Astrocyte of the hippocampus (primary cell): ENCODE data around the gene NDUFA13.
A peak's percentile ranks its signal among the peaks of the same experiment; 100 is the strongest.

Source experiments
- DNase-seq: peaks from one replicate; pipeline ENCODE4 v3.0.0; 2011; ENCODE audit warnings: low read depth, low spot score

The NDUFA13 gene

GRCh38 chr19:19507354-19507753 is 8.7 kb upstream of the NDUFA13 start:
- DNase-seq, result no peak

- DNase-seq, result no peak
Measured at GRCh38 chr19:19508217-19508616, 7.8 kb upstream of the NDUFA13 start.

- no peak for DNase-seq
Measured at GRCh38 chr19:19510432-19510831, 5.6 kb upstream of the NDUFA13 start.

- DNase-seq, result no peak
Measured at GRCh38 chr19:19513682-19514081, 2.3 kb upstream of the NDUFA13 start.

- DNase-seq, result peak; percentile 46
Measured at GRCh38 chr19:19514215-19514657, 1.8 kb upstream of the NDUFA13 start.

- no peak for DNase-seq
Measured at GRCh38 chr19:19514881-19515641, 964 bp upstream of the NDUFA13 start, which contains the start of gene TSSK6. TSSK6 (minus strand) TSS chr19:19515548; CDS start chr19:19515427, 121 bp downstream.

GRCh38 chr19:19517235-19517619 is 1.2 kb downstream of the NDUFA13 start:
- DNase-seq, result no peak

GRCh38 chr19:19520989-19521388 is 5.0 kb downstream of the NDUFA13 start:
- DNase-seq, result no peak

GRCh38 chr19:19523177-19523576 is 7.2 kb downstream of the NDUFA13 start:
- no peak for DNase-seq

GRCh38 chr19:19524053-19524452 is 8.0 kb downstream of the NDUFA13 start:
- DNase-seq, result no peak

- no peak for DNase-seq
Measured at GRCh38 chr19:19525611-19526380, 9.8 kb downstream of the NDUFA13 start.

GRCh38 chr19:19526581-19527370 is 10.8 kb downstream of the NDUFA13 start:
- DNase-seq, result no peak

GRCh38 chr19:19527371-19527656 is 11.3 kb downstream of the NDUFA13 start:
- DNase-seq, result no peak

- no peak for DNase-seq
Measured at GRCh38 chr19:19527674-19528625, 11.9 kb downstream of the NDUFA13 start.

GRCh38 chr19:19528721-19529490 is 12.9 kb downstream of the NDUFA13 start, which contains the start of gene YJEFN3:
YJEFN3 (plus strand) TSS chr19:19528911; CDS start chr19:19528933, 22 bp downstream.
- DNase-seq, result peak; percentile 88

- no peak for DNase-seq
Measured at GRCh38 chr19:19529783-19530422, 13.9 kb downstream of the NDUFA13 start.

- no peak for DNase-seq
Measured at GRCh38 chr19:19530423-19530804, 14.4 kb downstream of the NDUFA13 start.

GRCh38 chr19:19530889-19531288 is 14.9 kb downstream of the NDUFA13 start:
- DNase-seq, result no peak

GRCh38 chr19:19531951-19532805 is 16.2 kb downstream of the NDUFA13 start:
- peak; percentile 86 for DNase-seq
